Midbrain (tissue), 1 donor: ENCODE measurements around the gene FSTL4.
A peak's percentile ranks its signal among the peaks of the same experiment; 100 is the strongest.

Source experiments
- DNase-seq: peaks from one replicate; lab custom pipeline; 2025; lab: John Stamatoyannopoulos, UW

The FSTL4 gene

DNA sequence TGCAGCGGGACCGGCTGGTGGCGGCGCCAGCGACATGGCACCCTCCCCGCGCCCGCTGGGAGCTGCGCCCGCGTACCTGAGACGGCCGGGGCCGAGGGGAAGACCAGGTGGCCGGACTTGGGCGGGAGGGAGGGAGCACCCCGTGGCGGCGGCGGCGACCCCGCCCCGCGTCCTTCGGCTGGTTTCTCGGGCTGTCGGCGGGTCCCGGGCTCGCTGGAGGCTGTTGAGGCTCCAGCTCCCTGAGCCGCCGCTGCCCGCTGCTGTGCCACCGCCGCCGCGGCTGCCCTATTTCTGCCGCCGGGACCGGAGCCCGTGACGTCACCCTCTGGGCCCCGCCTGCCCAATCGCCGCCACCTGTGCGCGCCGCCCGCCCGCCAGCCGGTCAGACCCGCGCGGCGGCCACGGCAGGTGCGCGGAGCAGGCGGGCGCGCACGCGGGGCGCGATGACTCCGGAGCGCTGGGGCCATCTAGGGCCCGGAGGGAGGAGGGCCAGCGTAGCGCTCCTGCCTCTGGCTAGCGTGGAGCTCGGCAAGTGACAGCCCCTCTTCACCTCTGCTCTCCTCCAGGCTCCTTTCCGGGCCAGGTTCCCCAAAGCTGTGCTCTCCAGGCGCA, at the start of gene FSTL4:
FSTL4 (minus strand) TSS at position 293 of the 612 bp plus-strand sequence.
- DNase-seq: peak; percentile 6

DNA sequence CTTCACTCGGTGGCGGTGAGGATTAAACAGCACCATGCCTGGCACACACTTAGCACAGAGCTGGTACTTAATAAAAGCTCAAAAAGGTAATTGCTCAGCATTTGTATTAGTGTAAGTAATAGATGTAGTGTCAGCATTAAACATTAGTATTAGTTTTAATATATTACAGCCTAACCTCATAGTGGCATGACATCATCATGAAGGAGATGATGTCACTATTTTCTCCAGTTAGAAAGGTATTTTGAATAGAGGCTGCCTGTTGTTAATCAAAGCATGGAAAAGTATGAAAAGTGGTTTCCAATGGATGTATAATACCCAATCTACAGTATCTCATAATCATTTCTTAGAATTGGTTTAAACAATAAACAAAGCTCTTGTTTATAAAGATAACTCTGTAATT, 49.0 kb upstream of the FSTL4 start:
- DNase-seq: no peak

DNA sequence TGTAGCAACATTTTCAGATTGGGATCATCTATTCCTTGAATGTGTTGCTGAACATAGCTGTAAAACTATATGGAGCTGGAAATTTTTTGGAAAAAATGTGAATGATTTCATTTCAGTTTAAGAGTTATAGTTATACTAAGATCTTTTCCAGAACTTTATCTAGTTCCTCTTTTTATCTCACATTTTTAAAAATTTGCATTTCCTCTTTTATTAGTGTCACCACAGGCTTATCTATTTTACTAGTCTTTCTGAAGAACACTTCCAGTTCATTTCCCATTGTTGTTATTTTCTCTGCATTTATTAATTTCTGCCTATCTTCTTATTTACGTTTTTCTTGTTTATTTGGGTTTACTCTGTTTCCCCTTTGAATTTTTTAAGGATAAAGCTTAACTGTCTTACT, 46.0 kb upstream of the FSTL4 start:
- DNase-seq: no peak

DNA sequence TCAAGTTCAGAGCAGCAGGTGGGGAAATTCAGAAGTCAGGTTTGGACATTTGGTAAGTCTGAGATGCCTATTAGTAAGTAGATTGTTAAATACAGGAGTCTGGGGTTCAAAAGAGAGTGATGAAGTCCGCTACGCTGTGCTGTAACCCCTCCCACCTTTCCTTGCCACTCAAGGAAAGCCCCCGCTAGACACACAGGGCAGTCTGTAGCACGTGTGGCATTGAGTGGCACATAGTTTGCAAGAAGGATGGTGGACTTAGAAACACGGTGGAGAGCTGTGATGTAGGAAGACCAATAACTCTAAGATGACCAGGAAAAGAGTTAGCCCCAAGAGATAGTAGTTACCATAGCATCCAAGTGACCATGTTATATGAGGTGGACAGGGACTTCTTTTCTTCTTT, 44.7 kb upstream of the FSTL4 start:
- no peak for DNase-seq

DNA sequence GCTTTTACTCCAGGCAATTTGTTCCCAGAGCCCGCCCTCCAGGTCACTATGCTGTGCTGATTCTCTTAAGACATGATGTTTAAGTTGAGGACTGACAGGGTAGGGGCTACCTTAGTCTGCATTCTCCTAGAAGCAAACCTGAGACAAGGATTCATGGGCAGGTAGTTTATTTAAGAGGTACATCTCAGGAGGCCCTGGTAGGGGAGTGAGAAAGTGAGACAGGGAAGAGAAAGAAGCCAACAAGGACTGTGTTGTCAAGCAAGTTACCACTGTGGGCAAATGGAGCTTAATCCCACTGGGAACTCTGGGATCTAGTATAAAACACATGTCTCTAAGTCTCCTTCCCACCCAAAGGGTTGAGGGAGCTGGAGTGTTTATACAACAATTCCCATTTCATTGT, 43.6 kb upstream of the FSTL4 start:
- DNase-seq: no peak

DNA sequence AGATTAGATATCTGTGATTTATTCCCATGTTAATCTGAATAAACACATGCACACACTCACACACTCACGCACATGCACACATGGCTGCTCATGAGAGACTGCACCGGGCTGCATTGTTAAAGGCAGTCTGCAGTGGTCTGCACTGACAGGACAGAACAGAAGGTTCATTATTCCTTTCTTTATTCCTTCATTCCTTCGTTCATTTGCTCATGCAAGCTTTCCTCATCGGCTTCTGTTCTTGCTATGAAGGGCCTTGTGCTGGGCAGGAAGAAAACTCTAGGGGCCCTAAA, 41.4 kb upstream of the FSTL4 start:
- DNase-seq: no peak

DNA sequence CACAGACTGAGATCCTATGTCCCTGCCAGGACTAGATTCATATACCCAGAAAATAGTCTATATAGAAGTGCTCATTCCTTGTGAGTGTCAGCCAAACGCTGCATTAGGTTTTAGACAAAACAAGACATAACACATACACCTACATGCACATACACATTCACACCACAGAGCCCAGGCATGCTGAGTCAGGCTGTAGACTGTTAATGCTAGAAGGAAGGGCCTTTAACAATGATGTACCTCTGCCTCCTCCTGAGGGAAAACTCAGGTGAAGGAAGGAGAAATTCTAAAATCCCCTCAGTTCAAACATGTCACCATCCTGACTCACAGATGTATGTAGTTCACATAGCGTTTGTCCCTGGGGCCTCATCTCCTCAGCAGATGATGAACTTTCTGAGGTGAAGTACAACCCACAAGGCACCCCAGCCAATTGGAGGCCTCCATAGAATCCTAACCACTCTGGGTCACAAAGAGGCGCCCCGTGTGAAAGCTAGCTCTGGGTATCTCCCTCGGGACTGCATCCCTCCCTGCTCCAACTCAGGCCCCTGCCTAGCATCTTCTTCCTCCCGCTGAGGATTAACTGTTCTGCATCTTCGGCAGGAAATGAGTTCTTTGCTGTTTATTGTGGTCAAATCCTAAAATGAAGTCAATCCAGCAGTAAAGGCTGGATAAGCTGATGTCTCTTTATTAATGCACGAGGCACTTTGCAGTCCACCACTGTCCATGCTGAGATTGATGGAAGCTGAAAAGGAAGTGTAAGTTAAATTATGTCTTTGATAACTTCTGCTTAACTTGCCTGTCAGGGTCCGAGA, 40.8 kb upstream of the FSTL4 start:
- DNase-seq: no peak

DNA sequence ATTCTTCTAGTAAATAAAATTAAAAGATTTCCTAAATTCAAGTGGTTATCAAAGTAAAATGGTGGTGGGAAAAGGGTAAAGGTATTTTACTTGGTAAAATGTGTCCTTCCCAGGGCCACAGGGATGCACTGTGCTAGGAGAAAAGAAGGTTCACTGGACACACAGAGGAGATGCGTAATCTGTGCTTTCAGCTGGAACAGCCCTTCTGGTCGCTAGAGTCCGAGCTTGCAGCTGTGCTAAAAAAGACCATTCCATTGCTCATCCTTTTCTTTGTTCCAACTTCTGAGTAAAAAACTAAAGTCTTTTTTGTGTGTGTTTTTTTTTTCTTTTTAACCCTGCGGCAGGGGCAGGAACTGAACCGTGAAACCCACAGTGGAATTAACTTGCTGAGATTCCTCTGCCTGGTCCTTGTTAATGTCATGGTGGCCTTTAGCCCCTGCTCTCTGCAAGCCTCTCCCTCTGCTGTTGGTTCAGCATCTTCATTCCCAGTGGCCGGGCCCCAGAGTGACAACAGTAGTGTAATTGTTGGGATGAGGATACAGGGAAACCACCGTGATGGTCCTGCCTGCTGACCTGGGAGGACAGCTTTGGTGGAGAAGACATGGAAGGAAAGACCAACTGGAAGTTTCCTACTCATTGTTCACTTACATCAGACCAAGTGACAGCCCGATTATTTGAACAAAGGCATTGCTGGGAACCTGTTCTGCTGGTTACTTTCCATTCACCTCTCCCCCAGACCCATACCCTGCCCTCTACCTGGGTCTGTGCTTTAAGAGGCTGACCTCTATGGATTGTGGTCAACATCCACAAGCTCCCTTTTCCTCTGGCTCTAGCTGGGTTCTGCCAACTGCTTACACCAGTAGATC, 31.9 kb upstream of the FSTL4 start:
- no peak for DNase-seq

DNA sequence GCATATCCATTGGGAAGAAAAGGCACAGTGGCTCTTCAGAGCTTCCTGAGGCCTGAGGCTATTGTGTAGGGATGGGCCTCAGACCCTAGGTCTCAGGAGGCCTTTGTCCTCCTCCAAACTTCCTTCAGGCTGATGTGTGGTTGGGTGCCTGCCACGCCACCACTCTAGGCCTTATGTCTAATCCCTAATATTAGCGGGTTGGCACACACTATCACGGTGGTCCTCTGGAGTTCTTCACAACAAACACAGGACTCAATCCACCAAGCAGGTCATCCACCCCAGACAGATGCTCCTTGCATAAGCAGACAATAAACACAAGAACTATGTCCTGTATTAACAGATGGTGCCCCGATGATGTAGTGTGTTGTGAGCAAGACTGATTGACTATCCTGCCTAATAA, 31.0 kb upstream of the FSTL4 start:
- no peak for DNase-seq

DNA sequence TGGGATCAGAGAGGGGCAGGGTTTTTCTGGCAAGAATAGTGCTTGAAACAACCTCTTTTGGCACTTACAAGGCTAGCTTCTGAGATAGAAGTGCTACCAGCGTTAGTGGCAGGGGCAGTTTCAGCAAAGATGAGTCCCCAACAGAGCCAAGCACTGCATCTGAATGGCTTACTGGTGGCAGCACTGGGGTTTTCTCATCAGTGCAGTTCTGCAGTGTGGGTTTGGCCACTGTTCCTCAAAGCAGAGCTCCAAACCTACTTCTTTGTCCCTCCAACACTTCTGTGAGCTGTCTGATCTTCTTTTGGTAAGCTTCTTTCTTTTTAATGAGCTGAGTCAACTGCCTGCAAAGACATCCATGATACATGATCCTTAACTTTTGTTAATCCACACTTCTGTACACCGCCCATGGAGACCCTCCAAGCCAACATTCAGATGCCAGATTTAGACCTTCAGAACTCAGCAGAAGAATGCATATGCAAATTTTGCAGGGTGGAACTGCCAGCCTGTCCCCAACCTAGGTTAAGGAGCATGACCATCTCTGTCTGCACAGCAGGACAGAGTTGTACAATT, 29.9 kb upstream of the FSTL4 start:
- DNase-seq: no peak

DNA sequence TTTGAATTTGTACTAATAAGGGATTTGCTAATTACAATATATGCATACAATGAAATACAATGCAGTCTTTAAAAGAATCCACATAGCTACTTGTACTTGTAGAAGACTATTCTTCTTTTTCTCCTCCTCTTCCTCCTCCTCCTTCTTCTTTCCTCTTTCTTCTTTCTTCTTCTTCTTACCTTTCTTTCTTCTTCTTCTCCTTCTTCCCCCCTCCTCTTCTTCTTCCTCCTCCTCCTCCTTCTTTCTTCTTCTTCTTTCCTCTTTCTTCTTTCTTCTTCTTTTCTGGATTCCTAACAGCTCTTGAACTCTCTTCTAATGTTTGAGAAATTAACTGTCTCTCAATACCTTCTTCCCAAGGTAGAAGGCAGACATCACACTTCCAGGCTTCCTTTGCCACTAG, 29.3 kb upstream of the FSTL4 start:
- no peak for DNase-seq

DNA sequence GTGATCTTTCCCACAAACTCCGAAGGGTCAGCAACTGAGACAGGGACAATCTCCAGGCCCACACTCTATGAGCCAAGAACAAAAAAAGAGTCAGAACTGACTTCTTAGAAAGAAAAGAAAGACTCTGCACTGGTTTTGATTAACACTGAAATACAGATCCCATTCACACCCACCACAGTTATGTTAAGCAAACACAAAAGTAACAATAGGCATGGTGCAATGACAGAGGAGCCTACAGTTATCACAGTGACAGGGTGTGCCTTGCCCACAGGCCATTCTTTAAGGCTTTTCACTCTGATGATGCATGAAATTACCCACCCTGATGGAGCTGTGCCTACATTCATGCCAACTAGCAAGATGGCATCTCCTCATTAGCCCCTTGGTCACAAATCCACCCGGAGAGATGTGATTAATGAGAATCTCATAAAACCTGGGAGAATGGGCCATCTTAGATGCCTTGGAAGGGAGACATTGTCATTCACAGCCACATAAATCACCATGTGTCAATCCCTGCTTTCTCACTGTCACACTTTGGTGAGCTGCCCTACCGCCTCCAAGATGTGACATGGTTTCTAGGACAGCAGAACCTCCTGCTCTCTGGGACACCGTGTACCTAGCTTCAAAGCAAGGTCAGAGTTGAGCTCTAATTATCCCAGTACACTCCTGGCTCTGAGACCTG, 27.6 kb upstream of the FSTL4 start:
- DNase-seq: no peak

DNA sequence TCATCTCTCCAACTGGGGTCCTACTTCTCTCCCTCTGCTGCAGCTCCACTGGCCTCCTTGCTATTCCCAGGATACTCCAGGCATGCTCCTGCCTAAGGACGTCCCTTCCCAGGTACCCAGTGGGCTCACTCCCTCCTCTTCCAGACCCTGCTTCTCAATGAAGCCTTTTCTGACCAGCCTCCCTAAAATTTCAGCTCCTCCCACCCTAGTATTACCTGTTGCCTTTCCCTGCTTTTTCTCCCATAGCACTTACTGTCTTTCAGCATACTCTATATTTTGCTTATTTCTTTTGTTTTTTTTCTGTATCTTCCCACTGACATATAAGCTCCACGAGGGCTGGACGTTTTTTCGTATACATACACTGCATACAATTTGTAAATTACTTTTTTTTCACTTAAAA, 26.1 kb upstream of the FSTL4 start:
- DNase-seq: no peak

DNA sequence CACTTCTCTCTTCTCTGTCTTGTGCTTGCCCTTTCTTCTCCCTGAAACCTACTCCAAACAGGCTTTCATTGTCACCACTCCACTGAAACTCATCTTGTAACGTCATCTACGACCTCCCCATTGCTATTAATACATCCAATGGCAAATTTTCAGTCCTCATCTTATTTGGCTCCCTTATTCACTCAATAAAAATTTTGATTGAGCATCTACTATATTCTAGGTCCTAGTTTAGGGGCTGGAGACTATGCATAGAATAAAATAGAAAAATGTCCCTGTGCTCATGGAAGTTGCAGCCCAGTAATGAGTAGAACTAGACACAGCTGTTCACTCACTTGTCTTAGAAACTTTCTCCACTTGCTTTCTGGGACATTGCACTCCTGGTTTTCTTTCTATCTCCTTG, 24.9 kb upstream of the FSTL4 start:
- no peak for DNase-seq

DNA sequence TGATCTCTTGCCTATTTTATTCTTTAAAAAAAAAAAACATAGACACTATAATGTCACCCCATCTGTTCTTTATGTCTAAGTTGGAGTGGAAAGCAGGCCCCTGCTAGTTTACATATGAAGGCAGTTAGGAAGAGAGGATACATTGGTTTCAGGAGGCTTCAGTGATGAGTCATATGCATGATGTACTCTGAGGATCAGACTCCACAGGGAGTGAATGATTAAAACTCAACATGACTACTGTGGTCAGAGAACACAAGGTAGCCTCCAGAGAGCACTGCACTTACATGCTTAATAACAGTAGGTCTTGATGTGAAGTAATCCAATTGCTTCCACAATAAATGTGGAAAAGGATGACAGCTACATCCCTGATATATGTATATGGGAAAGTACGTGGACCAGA, 22.7 kb upstream of the FSTL4 start:
- DNase-seq: no peak

DNA sequence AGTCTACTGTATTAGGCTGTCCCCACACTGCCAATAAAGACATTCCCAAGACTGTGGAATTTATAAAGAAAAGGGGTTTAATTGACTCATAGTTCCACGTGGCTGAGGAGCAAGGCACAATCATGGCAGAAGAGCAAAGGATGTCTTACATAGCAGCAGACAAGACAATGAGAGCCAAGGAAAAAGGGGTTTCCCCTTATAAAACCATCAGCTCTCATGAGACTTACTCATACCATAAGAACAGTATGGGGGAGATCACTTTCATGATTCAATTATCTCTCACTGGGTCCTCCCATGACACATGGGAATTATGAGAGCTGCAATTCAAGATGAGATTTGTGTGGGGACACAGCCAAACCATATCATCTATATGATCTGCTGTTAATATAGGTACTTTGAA, 14.8 kb upstream of the FSTL4 start:
- DNase-seq: no peak

DNA sequence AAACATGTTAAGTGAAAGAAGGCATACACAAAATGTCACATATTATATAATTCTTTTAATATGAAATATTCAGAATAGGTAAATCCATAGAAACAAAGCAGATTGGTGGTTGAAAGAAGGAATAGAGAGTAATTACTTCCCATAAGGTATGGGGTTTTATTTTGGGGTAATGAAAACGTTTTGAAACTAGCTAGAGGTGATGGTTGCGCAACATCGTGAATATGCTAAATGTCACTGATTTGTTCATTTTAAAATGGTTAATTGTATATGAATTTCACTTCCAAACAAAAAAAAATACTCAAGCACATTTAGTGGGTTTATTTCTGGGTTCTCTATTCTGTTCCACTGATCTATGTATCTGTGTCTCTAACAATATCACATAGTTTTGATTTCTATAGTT, 12.0 kb upstream of the FSTL4 start:
- no peak for DNase-seq

DNA sequence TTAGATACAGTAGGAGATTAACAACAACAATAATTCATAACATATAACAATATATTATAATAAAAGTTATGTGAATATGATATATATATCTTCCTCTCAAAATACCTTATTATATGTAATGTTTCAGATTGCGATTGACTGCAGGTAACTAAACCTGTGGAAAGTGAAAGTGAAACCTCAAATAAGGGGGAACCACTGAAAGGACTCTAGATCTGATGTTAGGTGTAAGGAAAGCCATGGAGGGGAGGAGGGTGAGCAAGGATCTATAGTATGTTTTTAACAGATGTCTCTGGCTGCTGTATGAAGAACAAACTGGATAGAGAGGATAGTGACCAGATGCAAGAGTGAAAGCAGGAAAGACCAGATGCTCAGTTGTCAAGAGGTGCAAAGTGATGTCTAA, 5.8 kb upstream of the FSTL4 start:
- DNase-seq: no peak

DNA sequence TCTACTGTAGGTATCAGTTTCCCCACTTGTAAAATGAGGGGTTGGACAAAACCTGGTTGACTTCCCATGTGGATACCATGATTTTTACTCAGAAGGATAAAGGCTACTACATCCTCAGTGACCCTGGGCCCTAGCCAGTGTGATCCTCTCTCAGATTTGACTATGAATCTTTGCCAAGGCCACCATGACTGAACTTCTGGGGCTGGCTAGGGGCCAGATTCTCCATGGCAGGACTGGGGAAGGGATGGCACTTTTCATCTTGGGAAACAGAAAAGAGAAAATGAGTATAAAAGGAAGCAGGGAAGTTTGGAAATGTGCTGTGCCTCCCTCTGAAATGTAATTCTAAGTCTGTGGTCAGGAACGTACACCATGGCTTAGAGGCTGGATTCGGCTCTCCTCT, 1.4 kb upstream of the FSTL4 start:
- DNase-seq: no peak

DNA sequence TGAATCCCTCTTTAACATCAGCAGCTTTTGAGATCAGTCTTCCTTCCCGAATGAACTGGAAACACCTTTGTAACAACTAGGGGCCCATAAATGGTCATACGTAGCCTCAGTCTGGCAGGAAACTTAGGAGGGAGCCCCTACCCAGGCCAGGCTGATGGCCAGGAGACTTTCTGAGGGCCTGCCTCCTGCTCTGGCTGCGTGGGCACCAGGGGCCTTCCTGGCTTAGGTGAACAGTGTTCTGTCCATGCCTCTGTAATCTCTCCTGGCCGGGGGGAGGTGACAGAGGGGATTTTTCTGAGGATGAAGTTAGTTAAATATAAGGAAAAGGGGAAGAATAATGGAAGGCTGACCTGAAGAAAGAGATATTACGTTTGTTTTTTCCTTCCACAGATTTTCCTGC, 843 bp upstream of the FSTL4 start:
- no peak for DNase-seq

DNA sequence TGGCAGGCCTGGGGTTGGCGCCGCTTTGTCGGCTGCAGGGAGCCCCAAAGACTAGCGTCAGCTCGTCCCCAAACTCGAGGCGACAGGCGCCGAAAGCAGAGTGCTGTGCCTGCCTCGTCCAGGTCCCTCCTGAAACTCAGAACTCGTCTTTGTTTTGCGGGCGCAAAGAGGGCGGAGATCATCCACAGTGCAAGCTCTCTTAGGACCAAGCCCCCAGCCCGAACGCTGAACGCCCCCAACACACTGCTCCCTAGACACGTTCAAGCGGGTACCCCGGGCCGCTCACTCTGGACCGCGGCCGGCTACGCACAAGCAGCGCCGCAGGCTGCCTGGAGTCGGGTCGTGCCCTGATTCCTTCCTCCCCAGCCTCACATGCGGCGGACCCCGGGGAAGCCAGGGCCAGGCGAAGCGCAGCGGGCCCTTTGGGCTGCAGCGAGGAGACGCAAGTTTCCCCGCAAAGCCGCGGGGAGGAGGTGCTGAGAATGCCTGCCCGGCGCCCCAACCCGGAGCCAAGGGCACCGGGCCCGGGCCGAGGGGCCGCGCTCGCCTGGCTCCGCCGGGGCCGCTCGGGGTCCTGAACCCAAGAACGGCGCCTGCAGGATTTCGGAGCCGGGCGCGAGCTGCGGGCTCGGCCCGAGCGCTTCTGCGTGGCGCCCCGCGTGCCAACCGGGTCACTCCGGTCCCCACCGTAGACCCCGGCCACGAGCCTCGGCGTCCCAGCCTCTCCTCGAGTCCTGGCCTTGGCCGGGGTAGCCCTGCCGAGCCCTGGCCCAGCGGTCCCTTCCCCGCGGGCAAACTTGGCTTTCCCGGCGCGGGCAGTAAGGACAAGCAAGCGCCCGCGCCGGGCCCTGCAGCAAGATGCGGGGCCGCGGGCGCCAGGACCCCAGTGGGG, 738 bp downstream of the FSTL4 start:
- DNase-seq: no peak
